ENCODE results near the gene ENTREP1. TPM values are rescaled to one million over a fixed set of nuclear protein-coding genes. Genes with fewer than 3 reads are reported as not detected.

ENTREP1 gene
- total RNA-seq, 4 donors from 2014 or later, result 0.70 to 19.8 (median 3.5) TPM

GRCh38 chr9:69428017-69428785 is 103.2 kb downstream of the ENTREP1 start:
- Histone ChIP-seq H3K27me3 (no peaks in the 10 kb centered on the region), H3K4me3 (no peak overlapping the region), H3K36me3 (no peaks in the 10 kb centered on the region), H3K4me1 (no peaks in the 10 kb centered on the region), H3K9me3 (no peaks in the 10 kb centered on the region), H3K27ac (no peak overlapping the region)
- DNase-seq, result no peak
- TF ChIP-seq CTCF (IDR thresholded peaks at IDR 0.05) (no peak), POLR2A (IDR thresholded peaks at IDR 0.05) (no peak)

GRCh38 chr9:69429281-69429680 is 104.3 kb downstream of the ENTREP1 start:
- DNase-seq, result no peak
- Histone ChIP-seq H3K9me3 (no peaks in the 10 kb centered on the region), H3K27me3 (no peaks in the 10 kb centered on the region), H3K36me3 (no peaks in the 10 kb centered on the region), H3K27ac (no peak overlapping the region), H3K4me3 (no peak overlapping the region), H3K4me1 (no peaks in the 10 kb centered on the region)
- TF ChIP-seq POLR2A (IDR thresholded peaks at IDR 0.05), result no peak
- TF ChIP-seq CTCF (IDR thresholded peaks at IDR 0.05), result no peak

- H3K9me3 ChIP-seq, result no peaks in the 10 kb centered on the region
- H3K4me1 ChIP-seq, result no peaks in the 10 kb centered on the region
- DNase-seq, result no peak
- H3K36me3 ChIP-seq, result no peaks in the 10 kb centered on the region
- H3K4me3 ChIP-seq, result no peak overlapping the region
- TF ChIP-seq CTCF (IDR thresholded peaks at IDR 0.05), result no peak
- TF ChIP-seq POLR2A (IDR thresholded peaks at IDR 0.05), result no peak
- H3K27me3 ChIP-seq, result no peaks in the 10 kb centered on the region
- H3K27ac ChIP-seq, result no peak overlapping the region
These were observed 105.2 kb downstream of the ENTREP1 start for GRCh38 chr9:69430206-69430605.

GRCh38 chr9:69431203-69431602 is 106.2 kb downstream of the ENTREP1 start:
- Histone ChIP-seq H3K9me3 (no peaks in the 10 kb centered on the region), H3K4me1 (no peaks in the 10 kb centered on the region), H3K27me3 (no peaks in the 10 kb centered on the region), H3K4me3 (no peak overlapping the region), H3K27ac (no peak overlapping the region), H3K36me3 (no peaks in the 10 kb centered on the region)
- no peak for DNase-seq
- TF ChIP-seq CTCF (IDR thresholded peaks at IDR 0.05) (no peak), POLR2A (IDR thresholded peaks at IDR 0.05) (no peak)

- DNase-seq, result no peak
- no peaks in the 10 kb centered on the region for H3K36me3 ChIP-seq
- H3K4me3 ChIP-seq, result no peak overlapping the region
- no peaks in the 10 kb centered on the region for H3K9me3 ChIP-seq
- H3K27me3 ChIP-seq, result no peaks in the 10 kb centered on the region
- no peak overlapping the region for H3K27ac ChIP-seq
- no peaks in the 10 kb centered on the region for H3K4me1 ChIP-seq
- TF ChIP-seq POLR2A (IDR thresholded peaks at IDR 0.05) (no peak), CTCF (IDR thresholded peaks at IDR 0.05) (no peak)
These were observed 106.8 kb downstream of the ENTREP1 start for GRCh38 chr9:69431777-69432176.
